ENCODE measurements around the gene GJD4. TPM values are rescaled to one million over a fixed set of nuclear protein-coding genes. Genes with fewer than 3 reads are reported as not detected.
A peak's percentile ranks its signal among the peaks of the same experiment; 100 is the strongest.

The GJD4 gene
- total RNA-seq, 2 donors from 2014 or later = not detected

DNA sequence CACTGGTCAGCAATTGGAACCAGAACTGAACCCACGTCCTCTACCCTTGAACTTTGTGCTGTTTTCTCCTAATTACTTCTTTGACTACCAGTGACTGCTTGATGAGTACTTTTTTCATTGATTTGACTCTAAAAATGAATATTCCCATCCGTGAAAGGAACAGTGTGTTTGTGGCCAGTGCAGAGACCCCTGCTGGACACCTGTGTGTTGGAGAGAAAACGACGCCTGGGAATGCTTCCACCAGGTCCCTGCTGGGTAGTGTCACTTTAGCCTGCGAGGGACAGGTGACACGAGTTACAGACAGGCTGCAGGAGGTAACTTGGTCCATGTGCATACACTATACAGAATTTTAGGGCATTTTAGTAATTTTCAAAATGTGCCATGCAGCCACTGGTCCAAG lies 6.8 kb upstream of the GJD4 start:
- no peak overlapping the region for H3K4me3 ChIP-seq
- H3K4me1 ChIP-seq = no peaks in the 10 kb centered on the region
- TF ChIP-seq, protein P1, sequence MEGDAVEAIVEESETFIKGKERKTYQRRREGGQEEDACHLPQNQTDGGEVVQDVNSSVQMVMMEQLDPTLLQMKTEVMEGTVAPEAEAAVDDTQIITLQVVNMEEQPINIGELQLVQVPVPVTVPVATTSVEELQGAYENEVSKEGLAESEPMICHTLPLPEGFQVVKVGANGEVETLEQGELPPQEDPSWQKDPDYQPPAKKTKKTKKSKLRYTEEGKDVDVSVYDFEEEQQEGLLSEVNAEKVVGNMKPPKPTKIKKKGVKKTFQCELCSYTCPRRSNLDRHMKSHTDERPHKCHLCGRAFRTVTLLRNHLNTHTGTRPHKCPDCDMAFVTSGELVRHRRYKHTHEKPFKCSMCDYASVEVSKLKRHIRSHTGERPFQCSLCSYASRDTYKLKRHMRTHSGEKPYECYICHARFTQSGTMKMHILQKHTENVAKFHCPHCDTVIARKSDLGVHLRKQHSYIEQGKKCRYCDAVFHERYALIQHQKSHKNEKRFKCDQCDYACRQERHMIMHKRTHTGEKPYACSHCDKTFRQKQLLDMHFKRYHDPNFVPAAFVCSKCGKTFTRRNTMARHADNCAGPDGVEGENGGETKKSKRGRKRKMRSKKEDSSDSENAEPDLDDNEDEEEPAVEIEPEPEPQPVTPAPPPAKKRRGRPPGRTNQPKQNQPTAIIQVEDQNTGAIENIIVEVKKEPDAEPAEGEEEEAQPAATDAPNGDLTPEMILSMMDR (IDR thresholded peaks at IDR 0.05) = peak in 1 of 2 donors; percentile 58

DNA sequence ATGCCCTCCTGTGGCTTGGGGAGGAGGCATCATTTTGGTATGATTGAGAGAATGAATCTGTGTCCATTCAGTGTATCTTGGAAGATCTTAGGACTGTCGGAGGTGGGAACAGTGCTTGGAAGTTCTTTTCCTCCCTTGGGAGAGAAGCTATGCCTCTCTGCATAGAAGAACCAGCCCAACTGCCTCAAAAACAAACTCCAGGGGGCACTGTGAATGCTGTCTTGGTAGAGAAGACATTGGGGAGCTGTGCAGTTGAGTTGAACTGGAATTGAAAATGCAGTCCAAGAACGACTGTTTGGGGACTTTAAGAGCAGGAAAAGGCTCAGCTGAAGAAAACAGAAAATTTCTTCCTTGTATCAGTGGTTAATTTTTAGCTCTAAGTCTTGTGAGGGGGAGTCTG lies 4.9 kb upstream of the GJD4 start:
- H3K9me3 ChIP-seq = peaks cover 0 to 3% of the 10 kb centered on the region in 2 donors
- no peaks in the 10 kb centered on the region for H3K27me3 ChIP-seq
- H3K4me3 ChIP-seq = no peak overlapping the region
- TF ChIP-seq, protein P1 (IDR thresholded peaks at IDR 0.05) = no peak
- no peak overlapping the region for H3K27ac ChIP-seq
- DNase-seq (ENCODE audit: low spot score) = no peak
- H3K4me1 ChIP-seq = no peaks in the 10 kb centered on the region
- no peaks in the 10 kb centered on the region for H3K36me3 ChIP-seq

More for the DNA sequence above, 6.8 kb upstream of the GJD4 start:
- no peak for DNase-seq (ENCODE audit: low spot score)
- no peaks in the 10 kb centered on the region for H3K27me3 ChIP-seq
- no peak overlapping the region for H3K27ac ChIP-seq
- peaks cover 0 to 3% of the 10 kb centered on the region in 2 donors for H3K9me3 ChIP-seq
- H3K36me3 ChIP-seq = no peaks in the 10 kb centered on the region

DNA sequence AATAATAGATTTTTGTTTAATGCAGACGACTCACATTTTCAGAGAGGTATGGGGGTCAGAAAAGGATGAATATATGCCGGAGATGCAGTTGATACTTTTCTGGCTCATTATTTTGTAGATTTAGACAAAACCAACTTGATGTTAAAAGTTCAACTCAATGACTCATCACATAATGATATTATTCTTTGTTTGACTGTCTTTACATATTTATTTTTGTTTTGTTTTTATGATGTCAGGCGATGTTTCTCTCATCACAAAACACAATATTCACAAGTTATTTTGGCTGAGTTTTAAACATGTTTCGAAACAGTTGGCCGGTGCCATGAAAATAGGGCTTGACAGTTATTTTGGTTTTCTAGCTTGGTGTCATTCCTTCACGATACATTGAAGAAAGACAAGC lies 1.3 kb downstream of the GJD4 start:
- Histone ChIP-seq H3K4me3 (no peak overlapping the region), H3K4me1 (peaks cover 0 to 11% of the 10 kb centered on the region in 2 donors), H3K36me3 (no peaks in the 10 kb centered on the region), H3K27ac (no peak overlapping the region), H3K9me3 (no peaks in the 10 kb centered on the region), H3K27me3 (peaks cover 0 to 12% of the 10 kb centered on the region in 2 donors)
- no peak for DNase-seq (ENCODE audit: low spot score)
- TF ChIP-seq, protein P1 (IDR thresholded peaks at IDR 0.05) = no peak

DNA sequence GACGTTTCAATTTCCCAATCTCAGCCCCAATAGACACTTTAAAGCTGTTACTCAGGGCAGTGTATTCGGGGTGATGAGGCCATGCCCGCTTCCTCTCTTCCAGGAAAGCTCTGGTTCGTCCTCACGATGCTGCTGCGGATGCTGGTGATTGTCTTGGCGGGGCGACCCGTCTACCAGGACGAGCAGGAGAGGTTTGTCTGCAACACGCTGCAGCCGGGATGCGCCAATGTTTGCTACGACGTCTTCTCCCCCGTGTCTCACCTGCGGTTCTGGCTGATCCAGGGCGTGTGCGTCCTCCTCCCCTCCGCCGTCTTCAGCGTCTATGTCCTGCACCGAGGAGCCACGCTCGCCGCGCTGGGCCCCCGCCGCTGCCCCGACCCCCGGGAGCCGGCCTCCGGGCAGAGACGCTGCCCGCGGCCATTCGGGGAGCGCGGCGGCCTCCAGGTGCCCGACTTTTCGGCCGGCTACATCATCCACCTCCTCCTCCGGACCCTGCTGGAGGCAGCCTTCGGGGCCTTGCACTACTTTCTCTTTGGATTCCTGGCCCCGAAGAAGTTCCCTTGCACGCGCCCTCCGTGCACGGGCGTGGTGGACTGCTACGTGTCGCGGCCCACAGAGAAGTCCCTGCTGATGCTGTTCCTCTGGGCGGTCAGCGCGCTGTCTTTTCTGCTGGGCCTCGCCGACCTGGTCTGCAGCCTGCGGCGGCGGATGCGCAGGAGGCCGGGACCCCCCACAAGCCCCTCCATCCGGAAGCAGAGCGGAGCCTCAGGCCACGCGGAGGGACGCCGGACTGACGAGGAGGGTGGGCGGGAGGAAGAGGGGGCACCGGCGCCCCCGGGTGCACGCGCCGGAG lies 2.6 kb downstream of the GJD4 start:
- H3K9me3 ChIP-seq = no peaks in the 10 kb centered on the region
- H3K36me3 ChIP-seq = no peaks in the 10 kb centered on the region
- TF ChIP-seq, protein P1 (IDR thresholded peaks at IDR 0.05) = no peak
- peak overlapping the region; percentile 30 to 50 for H3K4me3 ChIP-seq
- H3K27me3 ChIP-seq = peaks cover 0 to 12% of the 10 kb centered on the region in 2 donors
- H3K27ac ChIP-seq = no peak overlapping the region
- no peak for DNase-seq (ENCODE audit: low spot score)
- H3K4me1 ChIP-seq = peaks cover 0 to 11% of the 10 kb centered on the region in 2 donors

DNA sequence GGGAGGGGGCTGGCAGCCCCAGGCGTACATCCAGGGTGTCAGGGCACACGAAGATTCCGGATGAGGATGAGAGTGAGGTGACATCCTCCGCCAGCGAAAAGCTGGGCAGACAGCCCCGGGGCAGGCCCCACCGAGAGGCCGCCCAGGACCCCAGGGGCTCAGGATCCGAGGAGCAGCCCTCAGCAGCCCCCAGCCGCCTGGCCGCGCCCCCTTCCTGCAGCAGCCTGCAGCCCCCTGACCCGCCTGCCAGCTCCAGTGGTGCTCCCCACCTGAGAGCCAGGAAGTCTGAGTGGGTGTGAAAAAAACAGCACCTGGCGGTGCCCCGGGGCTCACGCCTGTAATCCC lies 3.2 kb downstream of the GJD4 start:
- H3K4me3 ChIP-seq = peak overlapping the region in 1 of 2 donors; percentile 50
- TF ChIP-seq, protein P1 (IDR thresholded peaks at IDR 0.05) = no peak
- peaks cover 0 to 11% of the 10 kb centered on the region in 2 donors for H3K4me1 ChIP-seq
- H3K36me3 ChIP-seq = no peaks in the 10 kb centered on the region
- DNase-seq (ENCODE audit: low spot score) = no peak
- H3K27ac ChIP-seq = no peak overlapping the region
- no peaks in the 10 kb centered on the region for H3K9me3 ChIP-seq
- peaks cover 0 to 12% of the 10 kb centered on the region in 2 donors for H3K27me3 ChIP-seq
